ENCODE measurements around the gene PCNX1.
A peak's percentile ranks its signal among the peaks of the same experiment; 100 is the strongest.
"Not testable (repeated sequence)": the region's sequence is repeated elsewhere in the genome, so short reads cannot be mapped to it uniquely, and the experiment has no call there.

Gene PCNX1

DNA sequence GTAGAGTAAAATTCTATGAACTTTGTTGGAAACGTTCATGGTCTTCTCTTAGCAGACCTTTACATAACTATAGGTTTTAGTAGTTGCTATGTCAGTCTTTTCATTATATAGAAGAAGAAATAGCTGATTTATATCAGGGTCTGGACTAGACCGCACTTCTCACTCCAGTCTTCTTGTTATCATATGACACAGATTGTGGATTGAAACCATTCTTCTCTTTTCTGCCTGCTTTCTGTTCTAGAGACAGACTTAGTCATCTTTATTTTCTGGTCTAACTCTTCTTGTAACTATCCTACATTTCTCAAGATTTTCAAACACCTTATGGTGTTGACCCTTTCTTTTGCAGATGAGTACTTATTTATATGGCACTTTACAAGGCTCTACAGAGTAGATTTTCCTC, 55.7 kb downstream of the PCNX1 start:
- no peak for DNase-seq (ENCODE audit: low spot score)

GRCh38 chr14:70964492-70964891, 57.2 kb downstream of the PCNX1 start:
- DNase-seq (ENCODE audit: low spot score): no peak

DNA sequence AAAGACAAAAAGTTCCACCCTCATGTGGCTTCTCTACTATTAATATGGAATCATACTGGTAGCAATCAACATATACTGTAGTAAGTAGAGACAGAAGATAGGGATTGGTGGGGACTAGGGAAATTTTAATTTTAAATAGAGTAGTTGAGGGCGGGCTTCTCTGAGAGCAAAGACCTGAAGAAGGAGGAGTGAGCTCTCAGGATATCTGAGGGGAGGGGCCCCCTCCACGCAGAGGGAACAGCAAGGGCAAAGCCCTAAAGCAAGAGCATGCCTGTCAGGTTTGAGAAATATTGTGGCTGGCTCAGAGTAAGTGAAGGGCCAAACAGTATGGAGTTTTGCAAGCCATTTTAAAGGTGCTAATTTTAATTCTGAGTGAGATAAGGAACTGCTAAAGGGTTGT, 64.3 kb downstream of the PCNX1 start:
- DNase-seq (ENCODE audit: low spot score): no peak

- DNase-seq (ENCODE audit: low spot score): peak; percentile 48
Observed at GRCh38 chr14:70972107-70972976, 65.1 kb downstream of the PCNX1 start.

- peak; percentile 58 for DNase-seq (ENCODE audit: low spot score)
Observed at GRCh38 chr14:70976591-70976990, 69.3 kb downstream of the PCNX1 start.

DNA sequence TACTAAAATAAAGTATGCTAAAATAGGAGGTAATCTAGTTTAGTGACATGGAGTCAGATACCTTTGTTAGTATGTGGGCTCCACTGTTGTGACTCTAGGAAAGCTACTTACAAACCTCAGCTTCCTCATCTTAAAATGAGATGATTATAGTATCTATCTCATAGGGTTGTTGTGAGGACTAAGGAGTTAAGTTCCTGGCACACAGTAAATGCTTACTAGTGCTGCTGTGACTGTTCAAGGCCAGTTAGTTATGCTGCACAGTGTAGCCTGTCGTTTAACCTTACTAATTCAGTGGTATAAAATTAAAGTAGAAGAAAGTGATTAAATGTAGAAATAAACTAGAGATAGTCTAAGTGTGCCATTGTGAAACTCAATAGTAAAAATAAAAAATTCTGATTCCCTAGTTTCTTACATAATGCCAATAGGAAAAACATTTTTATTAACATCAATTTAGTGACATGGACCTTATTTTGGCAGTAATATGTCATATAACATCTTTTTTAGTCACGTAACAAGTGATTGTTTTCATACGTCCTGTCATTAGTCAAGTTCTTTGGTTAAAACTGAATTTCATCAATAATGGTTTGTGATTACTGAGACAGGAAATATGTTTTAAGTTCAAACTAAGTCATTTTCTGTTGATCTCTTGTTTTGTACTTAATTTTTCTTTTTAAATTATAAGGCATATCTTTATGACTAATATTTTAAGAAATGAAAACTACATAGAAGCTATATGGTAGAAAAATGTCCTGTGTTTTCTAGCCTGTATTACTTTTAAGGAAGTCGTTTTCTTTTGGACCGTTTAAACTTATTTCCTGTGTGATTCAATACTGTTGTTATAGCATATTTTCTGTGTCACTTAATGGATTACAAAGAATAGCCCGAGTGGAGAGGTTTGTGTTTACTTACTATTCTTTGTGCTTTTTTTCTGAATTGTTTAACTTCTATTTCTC, 74.0 kb downstream of the PCNX1 start:
- no peak for DNase-seq (ENCODE audit: low spot score)

DNA sequence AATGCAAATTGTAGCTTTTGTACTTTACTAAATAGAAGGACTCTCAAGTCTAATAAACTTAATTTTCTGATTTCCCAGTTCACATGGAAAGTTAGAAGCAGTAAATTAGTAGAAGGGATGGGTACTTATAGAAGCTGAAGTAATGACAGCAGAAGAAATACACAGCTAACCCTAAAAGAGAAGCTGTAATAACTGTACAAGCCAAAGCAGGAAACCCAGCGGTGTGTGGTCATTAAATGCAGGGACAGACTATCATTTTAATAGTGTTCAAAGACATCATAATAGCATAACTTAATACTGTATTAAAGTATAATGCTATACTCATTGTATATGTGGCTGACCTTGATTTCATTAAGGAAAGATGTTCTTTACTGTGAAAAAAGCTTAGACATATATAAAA, 74.9 kb downstream of the PCNX1 start:
- DNase-seq (ENCODE audit: low spot score): no peak

GRCh38 chr14:70987041-70987440, 79.8 kb downstream of the PCNX1 start:
- DNase-seq (ENCODE audit: low spot score): no peak

GRCh38 chr14:70988452-70988851, 81.2 kb downstream of the PCNX1 start:
- no peak for DNase-seq (ENCODE audit: low spot score)

DNA sequence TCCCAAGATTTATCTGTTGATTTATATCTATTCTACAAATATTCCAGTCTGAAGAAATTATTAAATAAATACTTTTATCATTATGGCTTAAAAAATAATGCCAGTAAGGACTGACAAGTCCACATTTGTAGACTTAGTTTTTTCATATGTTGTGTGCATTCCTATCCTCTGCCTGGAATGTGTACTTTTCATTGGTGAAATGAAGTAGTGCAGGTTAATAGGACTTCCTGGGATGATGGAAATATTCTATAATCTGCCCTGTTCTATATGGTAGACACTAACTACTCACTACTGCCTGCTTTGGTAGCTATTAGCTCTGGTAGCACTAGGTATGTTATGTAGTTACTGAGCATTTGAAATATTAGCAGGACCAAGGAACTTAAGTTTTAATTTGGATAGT, 86.7 kb downstream of the PCNX1 start:
- DNase-seq (ENCODE audit: low spot score): no peak

DNA sequence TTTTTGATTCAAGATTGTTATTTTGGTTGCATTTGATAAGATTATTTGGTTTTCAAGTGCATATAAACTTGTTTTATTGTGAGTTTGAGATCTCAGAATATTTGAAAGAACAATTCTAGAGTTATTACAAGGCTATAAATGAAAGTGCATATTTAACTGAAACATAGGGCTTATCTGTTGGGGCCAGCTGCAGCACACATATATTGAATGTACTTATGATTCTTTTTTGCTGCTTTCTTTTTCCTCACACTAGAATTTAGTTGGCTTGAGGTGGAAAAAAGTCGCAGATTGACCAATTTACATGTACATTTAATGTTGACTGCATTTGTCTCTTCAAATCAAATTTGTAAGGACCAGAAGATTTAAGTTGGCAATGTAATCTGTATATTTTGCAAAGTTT, 88.0 kb downstream of the PCNX1 start:
- DNase-seq (ENCODE audit: low spot score): no peak

GRCh38 chr14:70995671-70996070, 88.4 kb downstream of the PCNX1 start:
- DNase-seq (ENCODE audit: low spot score): no peak

- DNase-seq (ENCODE audit: low spot score): no peak
Observed at GRCh38 chr14:70999117-70999516, 91.9 kb downstream of the PCNX1 start.

GRCh38 chr14:71000091-71000490, 92.8 kb downstream of the PCNX1 start:
- DNase-seq (ENCODE audit: low spot score): no peak

DNA sequence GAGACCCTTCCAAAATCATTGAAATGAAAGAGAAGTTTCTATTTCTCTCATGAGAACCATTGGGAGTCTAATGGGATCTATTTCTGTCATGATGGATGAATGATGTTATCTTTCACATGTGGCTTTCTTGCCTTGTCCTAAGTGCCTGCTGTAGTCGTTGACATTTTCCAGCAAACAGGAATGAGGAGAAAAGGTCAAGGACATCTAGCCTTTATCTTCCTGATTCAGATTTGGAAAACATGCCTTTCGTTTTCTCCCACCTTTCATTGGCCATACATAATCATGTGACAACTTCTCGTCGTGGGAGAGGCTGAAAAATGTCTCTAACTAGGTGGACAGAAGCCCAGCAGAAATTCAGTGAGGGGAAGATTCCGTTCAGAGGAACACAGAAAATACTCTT, 94.5 kb downstream of the PCNX1 start:
- no peak for DNase-seq (ENCODE audit: low spot score)

- no peak for DNase-seq (ENCODE audit: low spot score)
Observed at GRCh38 chr14:71003156-71003555, 95.9 kb downstream of the PCNX1 start.

GRCh38 chr14:71004481-71004880, 97.2 kb downstream of the PCNX1 start:
- no peak for DNase-seq (ENCODE audit: low spot score)

DNA sequence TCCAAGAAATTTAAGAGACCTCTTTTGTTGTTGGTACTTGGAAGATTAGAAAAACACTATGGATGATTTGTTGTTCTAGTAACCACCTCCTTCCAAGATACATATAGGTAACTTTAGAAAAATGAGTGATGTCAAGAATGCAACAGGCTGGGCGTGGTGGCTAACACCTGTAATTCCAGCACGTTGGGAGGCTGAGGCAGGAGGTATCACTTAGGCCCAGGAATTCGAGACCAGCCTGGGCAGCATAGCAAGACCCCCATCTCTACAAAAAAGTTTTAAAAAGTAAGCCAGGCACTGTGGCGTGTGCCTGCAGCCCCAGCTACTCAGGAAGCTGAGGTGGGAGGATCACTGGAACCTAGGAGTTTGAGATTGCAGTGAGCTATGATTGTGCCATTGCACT, 97.8 kb downstream of the PCNX1 start:
- DNase-seq (ENCODE audit: low spot score): no peak

GRCh38 chr14:71006200-71006563, 98.9 kb downstream of the PCNX1 start:
- no peak for DNase-seq (ENCODE audit: low spot score)

DNA sequence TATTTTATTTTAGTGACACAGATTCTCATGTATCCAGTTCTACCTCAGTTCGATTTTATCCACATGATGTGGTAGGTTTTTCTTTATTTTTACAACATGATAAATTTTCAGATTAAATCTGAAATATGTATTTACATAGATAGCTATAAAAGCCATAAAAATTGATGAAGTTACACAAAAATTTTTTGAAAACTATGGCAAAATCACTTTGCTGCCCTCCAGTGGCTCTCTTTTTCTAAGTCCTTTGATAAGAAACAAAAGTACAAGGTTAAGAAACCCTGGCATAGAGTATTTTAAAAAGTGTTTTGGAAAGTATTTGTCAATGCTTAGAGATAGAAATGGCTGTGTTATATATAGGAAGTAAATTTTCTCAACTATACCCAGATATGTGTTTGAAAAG, 104.2 kb downstream of the PCNX1 start:
- DNase-seq (ENCODE audit: low spot score): no peak

- no peak for DNase-seq (ENCODE audit: low spot score)
Observed at GRCh38 chr14:71012888-71013287, 105.6 kb downstream of the PCNX1 start.

DNA sequence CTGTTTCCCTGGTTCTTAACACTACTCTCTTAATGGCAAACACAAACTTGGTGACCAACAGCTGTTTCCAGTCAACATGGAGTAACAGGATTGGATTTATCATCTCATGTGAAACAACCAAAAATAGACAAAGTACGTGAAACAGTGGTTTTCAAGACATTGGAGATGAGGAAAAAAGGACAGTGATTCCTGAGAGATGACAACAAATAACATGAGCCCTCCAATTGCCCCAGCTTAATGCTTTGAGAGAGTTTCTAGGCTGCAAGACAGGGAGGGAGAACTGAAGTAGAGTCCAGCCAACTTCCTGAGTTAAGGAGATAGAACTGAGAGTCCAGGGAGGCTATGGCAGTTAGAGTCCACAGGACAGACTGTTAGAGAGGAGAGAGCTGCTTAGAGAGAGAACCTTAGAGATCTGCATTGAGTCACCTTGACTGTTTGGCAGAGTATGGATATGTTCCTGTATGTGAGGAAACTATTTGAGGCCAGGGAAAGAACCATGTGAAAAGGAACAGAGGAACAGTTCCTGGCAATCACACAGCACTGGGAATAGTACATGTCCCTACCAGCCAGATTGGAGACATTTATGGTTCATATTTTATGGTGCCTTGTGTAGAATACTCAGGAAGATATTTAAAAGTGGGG, 106.4 kb downstream of the PCNX1 start:
- no peak for DNase-seq (ENCODE audit: low spot score)

- not testable (repeated sequence) for DNase-seq (ENCODE audit: low spot score)
Observed at GRCh38 chr14:71019917-71020316, 112.7 kb downstream of the PCNX1 start.
